ENCODE results near the gene PRPF31.

PRPF31 gene

DNA sequence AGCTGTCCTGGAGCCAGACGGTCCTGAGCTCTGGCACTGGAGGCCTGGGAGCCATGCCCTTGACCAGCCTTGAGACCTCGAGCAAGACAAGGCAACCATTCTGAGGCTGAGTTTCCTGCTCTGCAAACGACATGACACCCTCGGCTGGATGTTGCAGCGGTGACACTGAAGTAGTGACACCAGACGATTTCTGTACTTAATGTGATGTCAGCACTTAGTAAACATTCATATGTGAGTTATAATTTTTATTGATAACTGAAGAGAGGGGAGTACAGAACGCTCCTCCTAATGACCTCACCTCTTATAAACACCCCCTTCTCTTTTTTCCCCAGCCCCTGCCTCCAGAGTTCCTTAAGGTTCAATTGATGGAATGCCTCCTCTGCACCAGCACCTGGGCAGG is 7.1 kb upstream of the PRPF31 start:
- no peak for DNase-seq

DNA sequence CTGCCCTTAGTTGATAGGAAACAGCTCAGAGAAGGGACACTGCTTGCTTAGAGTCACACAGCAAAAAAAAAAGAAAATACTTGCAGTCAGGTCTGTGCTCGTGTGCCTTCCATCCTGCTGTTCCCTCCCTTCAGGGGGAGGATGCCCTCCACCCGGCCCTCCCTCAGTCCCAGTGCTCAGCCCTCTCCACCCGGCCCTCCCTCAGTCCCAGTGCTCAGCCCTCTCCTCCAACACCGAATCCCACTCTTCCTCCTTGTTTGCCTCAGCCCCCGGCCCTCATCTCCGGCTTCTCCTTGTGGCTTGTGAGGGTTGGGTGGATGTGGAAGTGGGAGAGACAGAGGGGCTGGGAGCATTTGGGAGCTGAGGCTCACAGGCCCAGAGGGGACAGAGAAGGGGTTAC is 5.9 kb upstream of the PRPF31 start:
- DNase-seq, result no peak

DNA sequence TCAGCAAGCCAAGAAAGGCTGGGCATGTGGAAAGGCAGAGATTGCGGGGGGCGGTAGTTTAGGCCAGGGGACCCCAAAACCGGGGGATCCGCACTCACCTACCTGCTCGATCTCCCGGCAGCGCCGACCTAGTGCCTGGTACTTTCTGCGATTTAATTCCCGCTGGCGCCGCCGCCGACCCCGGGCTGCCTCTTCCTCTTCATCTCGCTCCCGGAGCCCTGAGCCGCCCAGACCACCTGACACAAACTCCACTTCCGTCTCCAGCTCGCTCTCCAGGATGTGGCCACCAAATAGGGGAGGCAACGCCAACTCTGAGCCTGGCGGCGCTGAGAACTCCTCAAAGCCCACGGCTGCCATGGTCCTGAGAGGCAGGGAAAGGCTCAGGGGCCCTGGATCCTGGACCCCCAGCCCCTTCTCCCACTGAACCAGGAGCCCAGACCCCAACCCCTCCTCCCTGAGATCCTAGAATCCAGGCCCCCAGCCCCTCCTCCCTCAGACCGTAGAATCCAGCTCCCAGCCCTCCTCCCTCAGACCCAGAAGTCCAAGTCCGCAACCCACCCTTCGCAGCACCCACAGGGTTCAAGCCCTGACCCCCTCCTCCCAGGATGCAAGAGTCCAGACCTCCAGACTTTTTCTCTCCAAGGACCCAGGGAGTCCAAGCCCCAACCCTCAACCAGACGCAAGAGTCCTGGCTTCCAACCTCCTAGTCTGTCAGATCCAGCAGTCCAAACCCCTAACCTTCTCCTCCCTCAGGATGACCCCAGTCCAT is 1.0 kb upstream of the PRPF31 start:
- DNase-seq, result peak; percentile 10

DNA sequence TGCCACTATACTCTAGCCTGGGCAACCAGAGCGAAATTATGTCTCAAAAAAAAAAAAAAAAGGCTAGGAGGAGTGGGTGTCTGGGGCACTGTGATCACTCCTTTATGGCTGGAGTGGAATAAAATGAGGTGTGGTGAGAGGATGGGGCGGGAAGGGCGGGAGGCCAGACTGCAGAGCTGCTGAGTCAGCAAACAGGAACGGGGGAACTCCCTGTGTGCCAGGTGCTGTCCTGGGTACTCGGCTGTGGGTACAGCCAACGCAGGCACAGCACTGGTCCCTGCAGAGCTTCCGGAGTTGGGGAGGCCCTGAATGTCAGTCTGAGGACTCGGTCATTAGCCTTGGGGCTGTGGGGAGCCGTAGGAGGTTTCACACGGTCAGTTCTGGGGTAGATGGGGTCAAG is 5.7 kb downstream of the PRPF31 start:
- no peak for DNase-seq

DNA sequence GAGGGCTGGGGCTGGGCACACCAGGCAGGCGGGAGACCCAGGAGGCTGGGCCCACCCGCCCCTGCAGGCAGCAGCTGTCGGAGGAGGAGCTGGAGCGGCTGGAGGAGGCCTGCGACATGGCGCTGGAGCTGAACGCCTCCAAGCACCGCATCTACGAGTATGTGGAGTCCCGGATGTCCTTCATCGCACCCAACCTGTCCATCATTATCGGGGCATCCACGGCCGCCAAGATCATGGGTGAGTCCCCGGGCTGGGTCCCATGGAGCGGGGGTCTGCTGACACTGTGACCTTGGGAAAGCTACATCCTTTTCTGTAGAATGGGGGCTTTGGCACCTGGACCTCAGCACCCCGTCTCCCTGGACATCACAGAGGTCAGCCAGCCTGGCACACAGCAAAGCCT is 8.1 kb downstream of the PRPF31 start:
- DNase-seq, result no peak

DNA sequence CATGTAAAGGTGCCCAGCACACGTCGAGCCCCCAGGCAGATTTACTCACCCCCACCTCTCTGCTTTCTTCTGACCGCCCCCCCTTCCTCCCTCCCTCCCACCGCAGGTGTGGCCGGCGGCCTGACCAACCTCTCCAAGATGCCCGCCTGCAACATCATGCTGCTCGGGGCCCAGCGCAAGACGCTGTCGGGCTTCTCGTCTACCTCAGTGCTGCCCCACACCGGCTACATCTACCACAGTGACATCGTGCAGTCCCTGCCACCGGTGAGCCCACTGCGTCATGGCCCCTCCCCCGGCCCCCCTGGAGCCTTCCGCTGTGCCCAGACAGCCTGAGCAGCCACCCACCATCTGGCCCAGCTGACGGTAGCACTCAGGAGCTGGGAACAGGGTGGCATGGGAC is 8.8 kb downstream of the PRPF31 start:
- DNase-seq, result no peak

DNA sequence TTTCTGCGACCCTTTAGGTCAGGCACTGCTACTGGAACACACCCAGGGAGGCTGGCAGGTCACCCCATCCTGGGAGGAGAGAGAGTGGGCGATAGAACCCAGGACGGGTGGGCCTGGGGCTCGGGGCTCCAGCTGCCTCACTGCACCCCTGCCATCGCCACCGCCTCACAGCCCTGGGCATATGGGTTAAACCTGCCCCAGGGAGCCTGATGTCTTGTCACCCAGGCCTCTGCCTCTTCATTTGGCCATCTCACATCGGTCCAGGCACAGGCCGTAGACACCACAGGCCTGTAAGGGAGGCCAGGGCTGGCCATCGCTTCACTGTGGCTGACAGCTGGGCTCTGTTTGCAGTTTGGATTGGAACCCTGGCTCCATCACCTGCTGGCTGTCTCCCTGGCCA is 10.2 kb downstream of the PRPF31 start:
- no peak for DNase-seq

DNA sequence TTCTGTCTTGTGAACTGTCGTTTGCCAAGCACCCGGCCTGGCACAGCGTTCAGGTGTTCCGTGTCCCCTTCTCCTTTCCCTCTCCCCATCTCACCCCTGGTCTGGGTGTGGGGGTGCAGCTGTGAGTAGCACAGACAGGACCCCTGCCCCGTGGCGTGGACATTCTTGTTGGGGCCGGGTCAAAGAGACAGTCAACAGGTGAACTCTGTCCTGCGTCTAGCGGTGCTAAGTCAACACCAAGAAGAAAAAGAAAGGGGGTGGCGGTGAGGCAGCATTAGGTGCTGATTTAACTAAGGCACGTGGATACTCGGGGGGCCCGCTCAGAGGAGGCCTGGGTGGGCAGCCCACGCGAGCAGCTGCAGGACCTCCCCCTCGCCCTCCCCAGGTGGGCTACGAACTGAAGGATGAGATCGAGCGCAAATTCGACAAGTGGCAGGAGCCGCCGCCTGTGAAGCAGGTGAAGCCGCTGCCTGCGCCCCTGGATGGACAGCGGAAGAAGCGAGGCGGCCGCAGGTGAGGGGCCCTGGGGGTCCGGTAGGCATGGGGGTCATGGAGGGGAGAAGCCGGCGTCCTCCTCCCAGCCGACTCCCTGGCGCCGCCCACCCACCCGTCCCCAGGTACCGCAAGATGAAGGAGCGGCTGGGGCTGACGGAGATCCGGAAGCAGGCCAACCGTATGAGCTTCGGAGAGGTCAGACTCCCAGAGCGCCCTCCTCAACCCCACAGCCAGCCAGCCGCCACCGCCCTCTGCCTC is 12.3 kb downstream of the PRPF31 start:
- no peak for DNase-seq

DNA sequence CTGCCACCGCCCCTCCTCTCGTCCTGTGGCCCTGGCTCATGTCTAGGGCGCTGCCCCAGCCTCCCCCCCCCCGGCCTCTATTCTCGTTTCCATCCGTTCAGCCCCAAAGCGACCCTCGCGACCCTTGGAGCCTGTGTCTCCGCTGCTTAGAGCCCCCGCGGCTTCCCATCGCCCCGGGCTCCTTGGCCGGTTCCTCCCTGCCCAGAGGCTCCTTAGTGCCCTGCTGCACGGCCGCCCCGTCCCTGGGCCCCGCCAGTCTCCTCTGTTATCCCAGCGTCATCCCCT is 12.8 kb downstream of the PRPF31 start:
- no peak for DNase-seq

DNA sequence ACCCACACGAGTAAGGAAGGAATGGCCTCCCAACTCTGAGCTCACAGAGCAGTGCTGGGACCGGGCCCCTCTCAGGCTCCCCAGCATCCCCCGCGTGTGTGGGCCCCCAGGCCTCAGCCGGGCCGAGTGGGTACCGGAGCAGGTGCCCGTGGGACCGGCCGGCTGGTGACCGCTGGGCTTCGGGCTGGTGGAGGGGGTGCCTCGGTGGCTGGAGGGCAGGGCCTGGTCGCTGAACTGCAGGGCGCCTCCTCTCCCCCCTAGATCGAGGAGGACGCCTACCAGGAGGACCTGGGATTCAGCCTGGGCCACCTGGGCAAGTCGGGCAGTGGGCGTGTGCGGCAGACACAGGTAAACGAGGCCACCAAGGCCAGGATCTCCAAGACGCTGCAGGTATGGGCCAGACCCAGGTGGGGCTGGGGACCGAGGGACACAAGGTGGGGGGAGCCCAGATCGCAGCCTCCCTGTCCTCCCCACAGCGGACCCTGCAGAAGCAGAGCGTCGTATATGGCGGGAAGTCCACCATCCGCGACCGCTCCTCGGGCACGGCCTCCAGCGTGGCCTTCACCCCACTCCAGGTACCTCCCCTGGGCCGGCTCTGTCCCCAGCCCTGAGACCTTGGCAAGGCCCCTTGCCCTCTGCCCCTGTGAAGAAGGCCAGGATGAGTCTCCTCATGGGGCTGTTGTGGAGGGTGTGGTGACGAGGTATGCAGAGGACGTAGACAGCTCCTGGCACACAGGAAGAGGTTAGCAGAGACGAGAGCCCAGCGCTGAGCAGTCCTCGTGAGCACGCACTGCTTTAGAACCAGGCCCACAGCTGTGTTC is 13.5 kb downstream of the PRPF31 start:
- DNase-seq, result no peak

DNA sequence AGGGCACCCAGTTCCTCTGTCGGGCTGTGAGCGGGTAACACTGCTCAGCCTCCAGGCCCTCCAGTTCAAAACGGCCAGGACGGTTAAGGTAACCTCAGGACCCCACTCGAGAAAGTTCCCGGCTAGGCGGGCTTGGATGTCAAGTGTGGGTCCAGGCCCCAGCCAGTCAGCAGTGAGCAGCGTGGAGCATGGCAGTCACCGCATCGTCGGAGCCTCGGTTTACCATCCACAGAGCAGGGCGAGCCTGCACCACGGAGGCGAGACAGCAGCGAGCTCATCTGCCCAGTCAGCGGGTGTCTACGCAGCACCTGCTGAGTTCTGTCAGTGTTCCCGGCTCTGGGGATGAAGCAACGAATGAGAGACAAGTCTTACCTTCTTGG is 14.1 kb downstream of the PRPF31 start:
- DNase-seq, result no peak

DNA sequence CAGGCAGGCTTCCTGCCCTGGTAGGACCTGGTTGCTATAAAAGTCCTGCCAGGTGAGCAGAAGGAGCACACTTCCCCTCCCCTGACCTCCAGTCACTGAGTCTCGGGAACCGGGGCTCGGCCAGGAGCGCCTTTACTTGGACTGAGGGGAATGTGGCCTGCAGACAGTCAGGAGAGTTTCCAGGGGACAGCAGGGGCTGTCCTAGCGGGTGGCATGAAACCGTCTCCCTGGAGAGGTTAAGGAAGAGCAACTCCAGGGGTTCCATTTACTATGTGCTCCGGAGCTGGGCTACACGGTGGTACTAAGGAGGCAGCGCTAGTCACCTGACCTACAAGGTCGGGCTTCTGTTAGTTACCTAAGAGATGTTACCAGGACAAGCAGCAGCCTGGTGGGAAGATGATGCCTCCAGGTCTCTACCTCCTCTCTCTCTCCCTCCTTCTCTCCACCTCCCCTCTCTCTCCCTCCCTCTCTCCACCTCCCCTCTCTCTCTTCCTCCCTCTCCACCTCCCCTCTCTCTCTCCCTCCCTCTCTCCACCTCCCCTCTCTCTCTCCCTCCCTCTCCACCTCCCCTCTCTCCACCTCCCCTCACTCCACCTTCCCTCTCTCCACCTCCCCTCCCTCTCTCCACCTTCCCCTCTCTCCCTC is 17.9 kb downstream of the PRPF31 start:
- no peak for DNase-seq

DNA sequence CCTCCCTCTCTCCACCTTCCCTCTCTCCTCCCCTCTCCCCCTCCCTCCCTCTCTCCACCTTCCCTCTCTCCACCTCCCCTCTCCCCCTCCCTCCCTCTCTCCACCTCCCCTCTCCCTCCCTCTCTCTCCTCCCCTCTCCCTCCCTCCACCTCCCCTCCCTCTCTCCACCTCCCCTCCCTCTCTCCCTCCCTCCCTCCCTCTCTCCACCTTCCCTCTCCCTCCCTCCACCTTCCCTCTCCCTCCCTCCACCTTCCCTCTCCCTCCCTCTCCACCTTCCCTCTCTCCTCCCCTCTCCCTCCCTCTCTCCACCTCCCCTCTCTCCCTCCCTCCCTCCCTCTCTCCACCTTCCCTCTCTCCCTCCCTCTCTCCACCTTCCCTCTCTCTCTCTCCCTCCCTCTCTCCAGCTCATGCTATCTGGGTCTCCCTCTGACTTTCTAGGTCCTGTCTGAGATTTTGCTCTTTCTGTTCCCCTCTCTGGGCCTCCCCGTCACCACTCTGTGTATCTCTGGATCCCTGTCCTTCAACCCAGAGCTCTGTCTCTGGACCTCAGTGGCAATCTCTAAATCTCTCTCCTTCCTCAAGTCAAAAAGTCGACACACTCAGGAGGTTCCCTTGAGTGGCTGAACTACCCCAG is 18.5 kb downstream of the PRPF31 start:
- no peak for DNase-seq

DNA sequence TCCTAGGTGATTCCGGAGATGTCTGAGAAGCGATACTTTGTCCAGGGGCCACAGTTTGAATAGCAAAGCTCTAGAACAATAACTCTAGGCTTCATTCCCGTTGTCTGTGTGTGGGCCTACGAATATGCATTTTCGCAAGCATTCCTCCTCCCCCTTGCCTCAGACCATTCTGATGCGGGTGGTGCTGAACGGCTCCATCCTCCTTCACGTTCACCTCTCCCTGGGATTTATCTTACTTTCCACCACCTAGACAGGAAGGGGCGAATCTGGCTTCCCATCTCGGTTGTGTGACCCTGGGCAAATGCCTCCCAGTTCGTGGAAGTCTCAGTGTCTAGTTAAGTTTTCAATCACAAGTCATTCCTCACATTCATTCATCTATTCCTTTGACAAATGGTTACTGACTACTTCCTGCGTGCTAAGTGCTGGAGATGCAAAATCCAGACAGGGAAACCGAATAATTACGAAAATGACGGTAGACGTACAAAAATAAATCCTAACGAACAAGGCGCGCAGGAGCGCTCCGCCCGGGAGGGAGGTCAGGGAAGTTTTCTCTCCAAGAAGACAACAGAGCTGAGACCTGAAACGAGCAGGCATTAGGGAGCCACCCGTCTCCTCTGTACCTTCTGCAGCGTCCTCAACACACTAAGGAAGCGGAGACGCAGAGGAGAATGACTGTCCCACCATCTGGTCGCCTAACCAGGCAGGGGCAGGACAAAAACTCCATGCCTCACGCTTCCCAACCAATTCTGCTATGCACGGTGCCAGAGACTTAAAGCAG is 20.7 kb downstream of the PRPF31 start:
- no peak for DNase-seq

DNA sequence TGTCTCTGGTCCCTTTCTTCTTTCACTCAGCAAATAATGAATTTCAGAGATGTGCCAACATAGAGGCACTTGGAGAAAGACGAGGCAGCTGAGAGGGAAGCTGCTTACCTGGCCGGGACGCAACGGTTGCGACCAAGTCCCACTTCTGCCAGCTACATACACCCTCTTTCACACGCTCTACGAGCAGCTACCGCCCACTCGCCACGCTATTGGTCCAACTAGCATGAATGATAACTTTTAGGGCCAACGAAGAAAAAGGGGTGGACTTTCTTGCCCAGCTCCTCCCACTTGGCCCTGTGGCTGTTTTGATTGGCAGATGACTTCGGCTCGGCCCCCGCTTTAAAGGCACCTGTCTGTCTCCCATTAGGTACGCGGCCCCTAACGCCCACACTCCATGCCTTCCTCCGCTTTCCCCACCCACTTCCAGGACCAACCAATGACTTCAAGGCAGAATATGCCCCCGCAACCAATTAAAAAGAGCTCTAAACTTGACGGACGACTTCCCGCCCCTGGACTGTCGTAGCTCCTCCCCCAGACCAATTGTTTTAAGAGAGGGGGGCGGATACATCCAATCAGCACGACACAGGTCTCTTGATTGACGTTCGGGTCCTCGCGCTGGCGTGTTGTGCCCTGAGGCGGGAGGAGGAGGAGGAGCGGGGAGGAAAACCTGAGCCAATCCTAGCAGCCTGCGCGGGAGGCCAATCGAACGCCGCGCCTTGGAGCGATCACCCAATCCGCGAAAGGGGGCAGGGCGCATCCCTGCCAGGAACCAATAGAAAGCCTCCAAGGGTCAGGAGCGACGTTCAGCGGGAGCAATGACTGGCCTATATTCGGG is 21.5 kb downstream of the PRPF31 start:
- DNase-seq, result peak; percentile 100

DNA sequence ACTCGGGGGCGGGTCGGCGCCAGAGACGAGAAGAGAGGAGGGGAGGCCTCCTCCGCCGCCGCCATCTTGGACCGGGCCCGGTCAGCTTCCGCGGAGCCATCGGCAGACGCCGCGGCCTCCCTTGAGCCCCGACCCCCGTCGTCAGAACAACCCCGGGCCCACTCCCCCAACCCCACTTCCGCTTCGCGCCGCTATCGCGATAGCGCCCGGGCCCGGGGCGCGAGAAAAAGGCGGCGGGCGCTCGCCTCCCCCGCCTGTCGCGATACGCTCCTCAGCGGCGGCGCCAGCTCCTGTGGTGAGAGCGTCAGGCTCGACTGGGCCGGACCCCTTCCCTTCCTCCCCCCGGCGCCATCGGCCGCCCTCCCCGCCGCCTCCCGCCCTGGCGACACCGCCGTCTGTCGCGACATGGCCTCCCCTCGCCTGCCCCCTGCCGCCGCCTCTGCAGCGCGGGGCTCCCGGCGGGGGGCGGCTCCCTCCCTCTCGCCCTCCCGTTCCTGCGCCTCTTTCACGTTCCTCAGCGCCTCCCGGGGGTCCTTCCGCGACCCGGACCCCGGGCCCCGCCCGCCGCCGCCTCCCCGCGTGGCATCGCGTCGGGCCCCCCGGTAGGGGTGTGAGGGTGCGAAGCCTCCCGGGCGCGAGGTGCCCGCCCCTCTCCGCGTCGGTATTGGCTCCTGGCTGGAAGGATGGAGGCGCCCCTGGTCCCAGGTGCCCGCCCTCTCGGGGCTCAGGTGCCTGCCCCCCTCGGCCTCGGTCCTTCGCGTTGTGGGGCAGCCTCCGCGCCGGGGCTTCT is 22.3 kb downstream of the PRPF31 start, which contains the start of gene CNOT3:
Gene CNOT3, plus strand, starts transcription at position 64 of the 790 bp plus-strand sequence. CDS start 5,217 bp downstream, outside the sequence.
- DNase-seq, result no peak

DNA sequence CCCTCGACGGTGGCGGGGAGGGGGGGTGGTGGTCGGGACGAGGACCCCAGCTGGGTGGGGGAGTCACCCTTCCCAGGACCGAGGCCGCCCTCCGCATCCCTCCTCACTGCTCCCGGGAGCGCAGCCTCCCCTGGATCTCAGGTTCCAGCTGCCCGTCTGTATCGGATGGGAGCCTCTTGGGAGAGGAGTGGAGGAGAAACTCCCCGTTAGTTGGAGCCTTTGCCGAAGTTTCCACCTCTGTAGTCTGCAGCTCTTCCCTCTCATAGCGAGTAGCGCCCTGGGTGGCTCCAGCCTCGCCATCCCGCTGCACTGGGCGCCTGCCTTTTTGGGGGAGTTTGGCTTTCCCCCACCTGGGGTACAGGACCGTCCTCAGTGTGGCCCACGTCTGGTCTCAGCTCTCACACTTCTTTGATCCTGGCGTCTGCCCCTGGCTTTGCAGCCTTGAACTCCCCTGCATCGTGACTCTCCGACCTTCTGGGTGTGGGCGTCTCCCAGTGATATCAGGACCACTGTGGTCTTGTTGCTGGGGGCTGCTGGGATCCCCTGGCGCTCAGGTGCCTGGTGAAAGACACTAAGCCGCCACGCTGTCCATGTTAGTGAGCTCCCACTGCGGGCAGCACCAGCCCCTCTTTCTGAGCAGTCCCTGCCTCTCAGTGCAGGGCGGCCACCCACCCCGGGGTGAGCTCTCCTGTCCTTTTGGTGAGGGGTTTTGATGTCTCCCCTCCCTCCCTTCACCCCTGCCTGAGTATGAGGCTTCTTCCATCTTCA is 23.1 kb downstream of the PRPF31 start:
- no peak for DNase-seq

DNA sequence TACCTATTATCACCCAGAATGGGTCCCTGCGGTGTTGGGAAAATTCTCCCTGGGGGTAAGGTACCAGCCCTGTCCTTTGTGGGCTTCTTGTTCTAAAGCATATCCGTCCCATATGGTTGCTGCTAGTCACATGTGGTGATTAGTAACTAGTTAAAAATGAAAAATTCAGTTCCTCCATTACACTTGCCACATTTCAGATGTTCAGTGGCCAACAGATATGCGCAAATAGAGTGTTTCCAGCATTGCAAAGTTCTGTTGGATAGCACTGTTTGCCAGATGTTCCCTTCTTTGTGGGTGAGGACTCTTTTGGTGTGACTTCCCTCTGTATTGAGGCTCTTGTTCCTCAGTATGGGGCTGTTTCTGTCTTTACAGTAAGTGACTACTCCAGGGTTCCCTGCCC is 25.8 kb downstream of the PRPF31 start:
- no peak for DNase-seq

DNA sequence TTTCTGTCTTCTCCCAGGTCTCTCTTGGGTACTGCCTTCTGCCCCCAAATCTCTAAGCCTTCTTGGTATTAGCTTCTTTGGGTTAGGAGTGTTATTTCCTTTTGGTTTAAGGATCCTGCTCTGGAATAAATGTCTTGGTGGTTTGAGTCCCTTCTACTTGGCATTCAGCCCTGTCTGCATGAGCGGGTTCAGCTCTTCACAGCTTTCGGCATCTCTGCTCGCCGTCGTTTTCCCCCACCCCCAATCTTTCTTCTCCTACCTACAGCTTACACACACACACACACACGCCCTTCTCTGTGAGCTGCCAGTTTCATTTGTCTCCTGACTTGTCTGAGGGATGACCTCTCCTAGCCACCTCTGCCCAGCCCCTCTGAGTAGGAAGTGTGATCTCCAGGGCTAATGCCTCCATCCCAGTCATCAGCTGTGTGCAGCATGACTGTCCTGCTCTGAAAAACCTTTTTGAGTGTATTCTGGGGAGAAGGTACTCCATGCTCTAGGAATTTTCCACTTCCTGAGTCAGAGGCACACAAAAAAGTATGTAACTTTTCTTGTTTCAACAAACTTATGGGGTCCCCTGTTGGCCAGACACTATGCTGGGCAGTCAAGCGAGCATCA is 26.7 kb downstream of the PRPF31 start:
- no peak for DNase-seq

All from SIG-M5 (cell line).